HG02588 (cell line): Measurements from ENCODE around the gene MTX3.

Experiments used
- ATAC-seq: cut with Tn5 transposase; IDR thresholded peaks from one replicate; pipeline ENCODE4 v1.9.1; 2021; ENCODE audit warnings: mild to moderate bottlenecking, moderate library complexity; ENCODE audit not compliant: unreplicated experiment

The MTX3 gene

DNA sequence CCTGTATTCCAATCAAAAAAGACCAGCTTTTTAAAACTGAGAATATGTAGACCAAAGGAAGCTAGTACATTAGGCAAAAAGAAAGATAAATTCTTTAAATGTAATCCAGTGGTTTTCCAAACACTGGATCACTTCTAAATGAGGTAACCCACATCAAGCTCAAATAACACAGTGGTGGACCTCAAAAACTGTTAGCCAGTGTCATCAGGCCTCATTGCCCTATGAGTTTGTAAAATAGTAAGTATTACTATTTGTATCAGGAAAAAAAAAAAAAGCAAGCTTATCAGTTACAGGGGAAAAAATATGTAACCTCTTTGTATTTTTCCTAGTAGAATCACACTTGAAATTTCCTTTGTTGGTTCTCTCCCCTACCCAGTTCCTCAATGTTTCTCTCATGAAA lies 6.7 kb downstream of the MTX3 start:
- no peak for ATAC-seq

DNA sequence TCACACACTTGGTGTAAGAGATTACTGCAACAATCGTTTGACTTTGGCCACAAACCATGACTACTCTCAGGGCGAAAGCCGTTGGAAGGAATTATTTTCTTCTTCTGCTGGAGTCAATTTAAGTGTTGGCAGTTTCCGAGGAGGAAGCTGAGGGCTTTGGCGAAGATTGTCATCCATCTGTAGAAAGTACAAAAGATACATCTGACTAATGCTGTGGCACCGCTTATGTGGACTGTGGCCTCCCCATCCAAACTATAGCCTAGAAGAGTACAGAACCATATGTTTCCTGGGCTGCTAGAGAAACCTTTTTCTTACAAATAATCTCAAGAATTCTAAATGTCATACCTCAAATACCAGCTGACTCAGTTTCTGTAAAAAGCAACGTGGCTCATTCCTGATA lies 7.4 kb downstream of the MTX3 start:
- no peak for ATAC-seq

DNA sequence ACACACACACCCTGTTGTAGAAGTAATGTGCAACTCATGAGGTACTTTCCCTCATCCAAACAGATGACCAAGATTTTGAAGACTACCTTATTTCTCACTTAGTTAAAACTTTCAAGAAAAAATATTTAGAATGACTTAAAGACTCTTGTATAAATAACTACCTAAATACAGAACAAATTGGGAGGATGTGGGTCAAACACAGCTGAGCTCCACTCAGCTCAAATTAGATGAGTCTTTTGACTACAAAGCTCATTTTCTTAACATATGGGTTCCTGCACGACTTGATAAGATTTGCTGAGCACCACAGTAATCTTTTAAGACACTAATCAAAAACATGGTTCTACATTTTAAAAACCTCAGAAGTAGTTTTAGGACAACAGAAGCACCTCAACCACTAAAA lies 8.9 kb downstream of the MTX3 start:
- no peak for ATAC-seq

DNA sequence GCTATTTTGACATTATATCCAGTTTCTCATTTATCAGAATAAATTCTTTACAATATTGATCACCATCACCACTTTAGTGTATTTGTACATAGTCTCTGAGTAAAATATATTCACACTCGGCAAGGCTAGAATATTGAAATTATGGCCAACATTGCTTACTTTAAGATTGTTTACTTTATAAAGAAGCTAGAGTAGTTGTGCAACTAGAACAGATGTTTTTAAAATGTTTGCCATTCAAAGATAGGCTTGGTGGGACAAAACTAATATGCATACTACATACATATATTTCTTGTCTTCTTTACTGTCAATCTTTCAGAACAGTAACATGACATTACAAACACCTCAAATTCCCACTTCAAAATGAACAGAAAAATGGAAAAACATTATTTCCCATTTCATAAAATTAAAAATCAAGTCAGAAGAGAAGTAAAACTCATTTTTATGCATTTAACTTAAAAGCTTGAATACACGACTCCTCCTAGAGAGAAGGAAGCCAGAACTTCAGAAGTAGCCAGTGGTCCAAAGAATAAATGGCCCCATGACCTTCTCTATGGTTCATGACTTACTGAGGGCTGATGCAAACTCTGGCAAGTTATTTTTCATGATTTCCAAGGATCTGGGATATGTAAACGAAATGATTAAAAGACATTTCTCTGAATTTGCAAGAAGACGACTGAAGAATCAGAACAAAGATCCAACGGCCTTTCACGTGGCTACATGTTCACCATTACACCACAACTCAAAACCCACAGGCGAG lies 14.1 kb downstream of the MTX3 start:
- no peak for ATAC-seq

DNA sequence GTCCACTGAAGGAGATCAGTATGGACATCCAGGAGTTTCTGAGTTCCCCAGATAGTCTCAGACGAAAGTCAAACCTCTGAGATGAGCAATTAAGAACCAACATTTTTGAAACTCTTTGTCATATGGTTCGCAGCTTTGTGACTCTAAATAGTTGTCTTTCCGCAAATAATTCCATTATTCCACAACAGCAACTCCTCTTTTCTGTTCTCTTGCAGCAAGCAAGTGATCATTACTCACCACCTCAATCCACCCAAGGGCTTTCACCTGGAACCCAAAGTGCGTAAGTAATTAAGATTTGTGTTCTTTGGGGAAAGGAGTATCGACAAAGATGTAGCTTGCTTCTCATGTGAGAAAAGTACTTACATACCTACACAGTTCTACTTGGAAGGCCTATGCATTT lies 15.6 kb downstream of the MTX3 start:
- ATAC-seq: no peak

DNA sequence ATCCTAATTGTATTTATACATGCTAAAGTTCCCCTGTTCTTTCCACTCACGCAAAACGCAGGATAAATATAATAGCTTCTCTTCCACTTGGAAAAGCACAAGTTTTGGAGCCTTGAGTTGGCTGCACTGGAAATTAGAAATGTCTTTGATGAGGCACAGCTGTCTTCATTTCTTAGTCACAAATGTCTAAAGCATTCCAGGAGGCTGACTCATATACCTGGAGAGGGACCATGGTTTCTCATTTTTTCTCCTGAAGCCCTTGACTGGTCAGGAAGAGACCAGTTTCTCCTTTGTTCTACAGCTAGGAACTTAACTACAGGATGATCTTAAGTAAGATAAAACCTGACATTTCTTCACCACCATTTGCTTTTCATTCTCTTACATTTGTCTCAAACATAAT lies 16.2 kb downstream of the MTX3 start:
- no peak for ATAC-seq

DNA sequence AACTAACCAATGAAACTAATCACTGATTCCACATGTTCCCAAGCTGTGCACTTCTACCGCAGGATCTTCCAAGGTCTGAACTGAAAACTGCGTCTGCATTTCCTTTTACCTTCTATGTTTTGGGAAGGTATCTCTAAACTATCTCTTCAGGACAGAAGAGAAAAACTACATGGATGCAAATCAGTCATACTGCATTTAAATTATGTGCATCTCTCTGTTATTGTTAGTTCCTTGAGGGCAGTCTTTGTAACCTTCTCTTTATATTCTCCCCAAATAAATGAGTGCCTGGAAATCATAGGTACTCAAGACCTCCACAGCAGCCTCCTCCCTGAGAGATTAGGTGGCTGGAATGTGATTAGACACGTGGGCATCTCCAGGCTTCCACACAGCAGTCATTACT lies 17.1 kb downstream of the MTX3 start:
- ATAC-seq: no peak

DNA sequence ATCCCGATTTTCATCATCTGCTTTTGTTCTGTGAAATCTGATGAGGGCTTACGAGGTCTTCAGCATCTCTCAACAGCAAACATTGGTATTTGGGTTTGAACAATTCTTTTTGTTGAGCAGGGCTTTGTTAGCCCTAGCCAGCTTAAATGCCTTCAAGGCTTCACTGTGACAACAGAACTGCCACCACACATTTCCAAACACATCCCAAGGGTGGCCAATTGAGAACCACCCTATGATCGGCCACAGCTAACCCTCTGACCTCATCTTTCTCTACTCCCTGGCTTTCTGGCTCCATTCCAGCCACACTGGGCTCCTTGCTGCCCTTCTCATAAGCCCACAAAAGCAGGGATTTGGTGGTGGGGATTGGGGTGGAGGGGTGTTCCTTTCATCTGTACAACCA lies 17.6 kb downstream of the MTX3 start:
- no peak for ATAC-seq

DNA sequence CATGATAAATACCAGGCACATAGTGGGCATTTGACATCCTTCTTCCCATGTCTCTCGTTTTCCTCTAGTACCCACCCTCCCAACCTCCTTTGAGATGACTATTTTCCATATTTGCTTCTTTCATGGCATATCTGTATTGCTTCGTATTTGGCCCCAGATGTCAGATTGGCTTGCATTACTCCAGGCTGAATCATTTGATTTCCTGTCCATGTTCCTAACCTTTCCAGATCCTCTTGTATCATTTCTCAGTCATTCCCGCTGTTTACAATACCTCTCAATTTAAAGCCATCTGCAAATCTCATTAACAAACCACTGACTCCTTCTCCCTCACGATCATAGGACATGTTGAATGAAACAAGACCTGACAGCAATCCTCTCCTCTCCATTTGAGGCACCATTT lies 19.9 kb downstream of the MTX3 start:
- ATAC-seq: no peak

DNA sequence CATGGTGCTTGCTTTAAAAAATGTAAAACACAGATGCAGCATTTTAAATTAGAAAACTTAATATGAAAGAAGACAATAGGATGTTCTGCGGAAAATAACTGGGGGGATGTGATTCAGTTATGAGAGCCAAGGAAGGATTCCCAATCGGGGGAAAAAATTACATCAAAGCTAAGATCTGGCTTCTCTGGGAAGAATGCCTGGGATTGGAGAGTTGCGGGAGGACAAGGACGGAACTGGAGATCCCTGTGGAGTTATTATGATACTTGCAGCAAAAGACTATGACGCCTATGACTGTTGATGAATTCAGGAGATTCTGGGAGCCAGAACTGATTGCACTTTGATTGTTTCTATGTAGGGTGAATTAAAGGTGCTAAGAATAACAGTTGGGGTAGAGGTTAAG lies 24.6 kb downstream of the MTX3 start:
- ATAC-seq: no peak

DNA sequence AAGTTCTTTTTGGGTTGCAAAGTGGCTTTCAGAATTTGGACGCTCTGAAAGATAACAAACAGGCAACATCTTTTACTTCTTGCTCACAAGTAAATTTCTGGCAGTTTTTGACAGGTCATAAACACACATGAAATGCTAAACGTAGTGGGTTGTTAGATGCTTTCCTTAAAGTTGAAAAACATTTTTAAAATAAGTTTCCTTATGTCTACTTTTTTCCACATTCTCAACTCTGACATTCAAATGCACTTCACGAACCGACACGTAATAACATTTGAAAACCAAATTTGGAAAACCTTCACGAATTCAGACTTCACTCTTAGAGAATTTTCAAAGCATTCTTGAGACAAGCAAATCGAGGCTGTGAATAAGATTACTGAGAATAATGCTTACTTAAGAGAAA lies 26.9 kb downstream of the MTX3 start:
- ATAC-seq: no peak

DNA sequence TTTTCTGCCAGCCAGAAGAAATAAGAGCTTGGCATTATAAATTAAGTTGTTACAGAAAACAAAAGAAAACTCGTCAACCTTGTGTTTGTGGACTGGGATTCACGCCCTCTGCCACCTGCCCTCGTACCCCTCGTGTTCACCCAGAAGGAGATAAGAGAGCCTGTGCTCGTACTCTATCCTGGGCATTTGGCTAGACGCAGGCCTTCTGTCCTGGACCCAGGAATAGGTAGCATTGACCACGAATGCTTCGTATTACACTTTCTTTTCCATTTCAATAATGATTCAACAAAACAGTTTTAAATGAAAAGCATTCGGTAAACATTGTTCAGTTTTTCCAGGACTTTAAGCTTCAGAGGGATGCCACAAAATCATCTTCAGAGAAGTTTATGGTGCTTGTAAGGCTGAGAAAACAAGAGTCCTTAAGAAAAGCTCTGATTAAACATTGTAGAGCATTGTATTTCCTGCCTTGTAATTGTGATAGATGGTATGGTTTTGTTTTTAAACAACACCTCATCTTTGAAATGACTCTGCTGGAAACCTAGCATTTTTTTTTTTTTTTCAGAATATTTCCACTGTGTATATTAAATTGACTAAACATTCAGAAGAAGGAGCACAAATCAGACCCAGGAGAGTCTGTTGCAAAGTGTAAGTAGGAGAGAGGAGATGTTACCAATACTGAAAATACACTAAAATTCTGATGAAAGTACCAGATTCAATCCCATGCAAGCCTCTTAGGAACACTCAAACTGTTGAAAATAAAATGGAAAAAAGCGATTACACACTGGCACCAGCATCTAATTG lies 27.6 kb downstream of the MTX3 start:
- ATAC-seq: no peak

DNA sequence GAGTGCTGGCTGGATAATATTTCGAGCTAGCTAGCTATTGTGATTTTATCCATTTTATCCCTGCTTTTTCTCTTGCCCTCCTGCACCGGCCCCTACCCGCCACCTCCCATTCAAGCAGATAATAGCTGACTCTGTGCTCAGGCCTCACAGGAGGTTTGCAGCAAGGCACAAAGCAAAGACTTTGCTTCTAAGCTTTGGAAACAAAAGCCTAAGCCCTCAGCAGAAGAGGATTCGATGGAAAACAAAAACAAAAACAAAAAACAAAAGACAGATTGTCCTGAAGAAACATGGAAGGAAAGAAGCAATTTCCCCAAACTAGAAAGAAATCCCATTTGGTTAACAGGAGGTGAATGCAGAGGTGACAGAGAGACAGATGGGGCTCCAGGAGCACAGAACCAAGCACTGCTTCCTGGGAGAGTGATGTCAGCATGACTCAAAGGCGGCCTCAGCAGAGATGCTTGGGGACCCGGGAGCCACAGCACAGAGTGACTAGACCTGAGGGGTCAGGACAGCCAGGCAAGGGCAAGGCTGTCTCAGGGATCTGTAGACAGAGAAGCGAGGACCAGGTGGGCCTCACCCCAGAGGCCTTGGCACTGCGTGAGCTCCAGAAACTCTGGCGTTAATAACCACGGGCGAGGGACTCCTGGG lies 28.4 kb downstream of the MTX3 start:
- ATAC-seq: no peak

DNA sequence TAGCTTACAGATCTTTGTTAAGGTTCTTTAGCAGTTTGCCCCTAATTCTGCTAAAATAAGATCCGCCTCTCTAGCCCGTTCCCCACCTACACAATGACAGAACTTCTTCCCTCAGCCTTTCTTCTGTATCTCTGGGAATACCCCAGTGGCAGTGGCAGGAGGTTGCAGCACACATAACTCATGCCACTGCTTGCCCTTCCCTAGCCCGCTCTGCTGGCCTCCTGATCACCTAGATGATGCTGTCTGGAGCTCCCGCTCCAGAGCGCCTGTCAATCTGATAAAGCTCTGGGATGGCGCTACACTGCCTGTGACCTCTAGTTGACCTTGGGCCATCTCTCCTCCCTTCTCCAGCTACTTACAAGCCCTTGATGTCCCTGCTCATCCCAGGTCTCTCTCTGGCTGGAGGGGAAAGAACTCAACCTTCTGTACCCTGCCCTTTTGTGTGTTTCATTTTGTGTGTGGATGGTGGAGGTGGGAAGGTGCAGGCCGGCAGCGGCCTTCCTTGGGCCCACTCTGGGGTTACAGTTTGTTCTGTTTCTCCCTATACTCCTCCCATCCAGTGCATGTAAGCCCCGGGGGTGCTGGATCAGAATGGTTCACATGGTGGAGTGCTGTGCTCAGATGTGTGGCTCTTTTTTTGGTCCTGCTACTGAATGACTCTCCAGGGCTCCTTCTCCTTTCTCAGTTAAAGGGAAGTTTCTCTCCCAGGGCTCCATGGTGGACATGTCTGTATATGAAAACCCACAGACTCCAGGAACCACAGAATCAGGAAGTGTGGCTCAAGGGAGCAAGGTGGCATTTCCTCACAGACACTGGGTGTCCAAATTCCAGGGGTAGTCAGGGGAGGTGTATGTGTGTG lies 29.1 kb downstream of the MTX3 start:
- ATAC-seq: no peak

DNA sequence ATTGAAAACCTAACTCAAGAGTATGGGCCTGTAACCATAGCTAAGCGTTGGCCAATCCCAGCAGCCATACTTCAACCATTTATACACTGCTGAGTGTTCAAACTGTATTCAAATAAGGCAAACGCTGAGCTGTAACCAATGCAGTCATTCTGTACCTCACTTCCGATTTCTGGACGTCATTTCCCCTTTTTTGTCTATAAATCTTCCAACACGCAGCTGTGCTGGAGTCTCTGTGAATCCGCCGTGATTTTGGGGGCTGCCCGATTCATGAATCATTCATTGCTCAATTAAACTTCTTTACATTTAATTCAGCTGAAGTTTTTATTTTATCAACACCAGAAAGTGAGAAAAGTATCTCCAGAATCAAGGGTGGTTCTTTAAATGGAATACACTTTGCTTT lies 31.7 kb downstream of the MTX3 start:
- ATAC-seq: no peak

DNA sequence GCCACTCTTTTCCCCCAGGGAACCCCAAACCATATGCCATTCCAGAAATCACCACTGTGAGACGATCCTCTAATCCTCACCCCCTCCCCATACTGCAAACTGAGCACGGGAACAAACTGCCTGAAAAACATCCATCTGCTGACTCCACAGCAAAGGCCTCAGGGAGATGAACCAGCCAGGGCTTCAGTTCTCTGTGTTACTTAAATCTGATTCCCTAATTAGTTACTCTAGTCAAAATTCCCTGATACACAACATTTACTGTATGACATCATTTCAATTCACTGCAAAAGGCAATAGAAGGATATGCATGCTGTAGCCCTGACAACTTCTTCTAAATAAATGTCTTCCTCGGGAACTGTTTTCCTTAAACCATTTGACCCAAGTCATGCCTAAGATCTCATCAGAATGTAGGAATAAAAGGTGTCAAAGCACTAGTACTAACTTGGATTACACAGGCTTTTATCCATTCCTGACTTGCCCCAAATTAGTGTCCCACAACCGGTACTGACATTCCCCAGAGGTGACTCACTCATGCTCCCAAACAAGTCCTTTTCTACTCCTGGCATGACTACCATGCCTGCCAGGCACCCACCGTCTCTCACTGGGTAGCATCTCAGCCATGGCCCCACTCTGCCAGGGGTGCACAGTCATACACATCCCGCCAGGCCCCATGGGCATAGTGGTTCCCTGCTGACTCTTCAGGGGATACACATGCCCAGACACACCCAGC lies 35.0 kb downstream of the MTX3 start:
- no peak for ATAC-seq

DNA sequence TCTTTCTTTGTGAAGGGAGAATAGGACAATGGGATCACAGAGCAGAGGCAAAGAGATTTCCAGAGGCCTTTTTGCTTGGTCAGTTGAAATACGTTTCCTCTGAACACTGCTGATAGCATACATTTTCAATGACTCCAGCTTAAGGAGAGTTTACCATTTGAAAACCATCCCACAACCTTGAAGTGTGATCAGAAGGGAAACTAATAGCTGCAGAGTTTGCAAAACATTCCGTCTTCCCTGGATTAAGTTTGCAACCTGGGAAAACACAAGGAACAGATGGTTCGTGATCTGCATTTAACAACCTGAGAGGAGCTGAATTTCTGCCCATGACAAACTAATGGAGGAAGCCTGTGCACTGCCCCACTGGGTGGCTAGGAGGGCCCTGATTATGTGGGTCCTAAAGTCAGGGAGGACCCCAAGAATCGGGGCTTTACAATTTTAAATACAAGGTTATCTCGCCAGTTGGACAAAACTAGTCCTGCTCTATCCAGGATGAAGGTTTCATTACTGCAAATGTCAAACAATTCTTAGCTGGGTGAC lies 35.6 kb downstream of the MTX3 start:
- no peak for ATAC-seq

DNA sequence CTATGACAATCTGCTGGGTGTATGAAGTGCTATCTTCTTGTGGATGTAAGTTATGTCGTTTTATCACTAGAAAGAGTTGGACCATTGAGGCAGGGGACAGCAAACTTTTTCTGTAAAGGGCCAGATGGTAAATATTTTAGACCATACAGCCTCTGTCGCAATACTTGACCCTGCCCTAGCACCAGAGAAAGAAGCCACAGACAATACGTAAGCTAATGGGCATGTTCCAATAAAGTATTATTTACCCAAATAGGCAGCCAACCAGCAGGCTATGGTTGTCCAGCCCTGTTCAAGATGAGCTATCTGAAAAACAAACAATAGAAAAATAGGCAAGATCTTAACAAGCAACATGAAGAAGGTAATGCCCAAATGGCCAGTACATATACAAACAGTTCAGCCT lies 36.4 kb downstream of the MTX3 start:
- no peak for ATAC-seq

DNA sequence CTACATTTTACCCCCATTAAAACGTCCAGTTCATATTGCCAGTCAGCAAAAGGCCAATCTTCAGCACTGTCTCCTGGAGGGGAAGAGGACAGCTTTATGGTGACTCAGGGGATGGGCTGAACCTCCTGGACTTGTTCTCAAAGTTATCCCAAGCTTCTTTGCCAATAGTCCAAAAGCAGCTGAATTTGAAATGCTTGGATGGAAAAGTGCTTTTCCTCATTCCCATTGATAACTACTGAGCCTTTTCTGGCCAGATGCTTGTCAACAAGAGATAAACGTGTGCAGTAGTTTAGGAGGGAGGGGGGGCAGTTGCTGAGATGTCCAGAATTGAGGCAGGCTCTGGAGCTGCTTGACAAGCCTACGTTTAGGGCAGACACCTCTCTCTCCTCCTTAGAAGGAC lies 43.5 kb downstream of the MTX3 start:
- no peak for ATAC-seq

DNA sequence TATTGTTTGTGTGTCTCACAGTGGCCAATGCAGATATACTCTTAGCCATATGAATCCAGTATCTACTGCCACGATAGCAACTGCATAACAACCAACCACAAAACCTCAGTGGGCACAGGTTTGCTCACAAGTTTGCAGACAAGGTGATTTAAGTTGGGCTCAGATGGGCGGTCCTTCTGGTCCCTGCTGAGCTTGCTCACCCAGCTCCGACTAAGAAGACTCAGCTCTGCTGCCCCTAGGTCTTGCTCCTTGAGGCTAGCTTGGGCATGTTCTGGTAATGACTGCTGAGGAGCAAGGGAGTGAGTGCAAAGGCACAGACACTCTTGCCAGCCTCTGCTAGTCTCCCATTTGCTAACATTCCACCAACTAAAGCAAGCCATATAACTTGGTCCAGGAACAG lies 52.6 kb downstream of the MTX3 start:
- ATAC-seq: no peak
